Heart left ventricle (tissue), 13 donors: ENCODE results near the gene BNIPL.

Source experiments
- POLR2A ChIP-seq, 2 donors: fragments of 450-650 bp; IDR thresholded peaks; one replicate each; pipeline ENCODE4 v1.6.1; 2017; ENCODE audit warnings: antibody characterized with exemption in 2 of 2, mild to moderate bottlenecking in 2 of 2, moderate library complexity in 2 of 2
- TF ChIP-seq, protein P1 (sequence below), 12 donors: fragments of 200-600 bp; sonication (generic) in 4 of 12; IDR thresholded peaks; one replicate each; pipeline versions ENCODE4 v1.5.0 to v1.8.0; 2018 to 2022; ENCODE audit warnings: antibody characterized with exemption in 12 of 12, mild to moderate bottlenecking in 5 of 12
- donor health status: ischemic (EF 13 %, LVEDD 7.1; RV severe dilation, severe dysfunction).
- donor health status: DM: no; HTN: yes; CAD: no.
- donor health status: DM: no; HTN: no; CAD: no.
- donor health status: ischemic (EF 25% LVEDD 6.9; RV normal size, moderate dysfunction).
- donor health status: ischemic (EF 25% LVEDD 5.7; RV mildly dilated, moderate dysfunction).
- donor health status: ischemic (EF 35%, LVEDD 5.7; RV mildly dilated, moderate dysfunction).
- donor health status: nonischemic (EF 11% LVEDD 7.7; RV severe dilation, severe dysfunction).
- donor health status: DM: yes; HTN: yes; CAD: no.
- donor health status: PGD.
- donor health status: ischemic (EF 29% LVEDD 5.4; RV normal size, mild dysfunction).
- donor health status: nonischemic (EF 23%, LVEDD 6.1; RV moderate dilation, normal function).

DNA sequence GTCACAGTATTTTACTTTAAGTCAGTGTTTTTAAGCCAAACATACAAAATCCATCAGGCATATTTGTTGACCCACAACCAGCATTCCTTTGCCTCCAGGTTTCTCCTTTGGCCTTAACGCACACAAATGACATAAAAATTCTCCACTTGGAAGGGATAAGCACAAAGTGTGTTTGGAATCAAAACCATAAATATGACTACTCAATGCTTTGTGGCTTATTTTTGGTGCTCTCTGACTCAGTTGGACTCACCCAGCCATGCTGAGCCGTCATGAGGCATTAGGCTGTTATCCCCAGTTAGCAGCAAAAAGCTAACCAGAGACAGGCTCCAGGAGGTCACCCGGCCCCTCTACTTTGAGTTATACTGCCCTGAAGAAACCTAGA is 27.2 kb upstream of the BNIPL start:
- TF ChIP-seq, protein P1, sequence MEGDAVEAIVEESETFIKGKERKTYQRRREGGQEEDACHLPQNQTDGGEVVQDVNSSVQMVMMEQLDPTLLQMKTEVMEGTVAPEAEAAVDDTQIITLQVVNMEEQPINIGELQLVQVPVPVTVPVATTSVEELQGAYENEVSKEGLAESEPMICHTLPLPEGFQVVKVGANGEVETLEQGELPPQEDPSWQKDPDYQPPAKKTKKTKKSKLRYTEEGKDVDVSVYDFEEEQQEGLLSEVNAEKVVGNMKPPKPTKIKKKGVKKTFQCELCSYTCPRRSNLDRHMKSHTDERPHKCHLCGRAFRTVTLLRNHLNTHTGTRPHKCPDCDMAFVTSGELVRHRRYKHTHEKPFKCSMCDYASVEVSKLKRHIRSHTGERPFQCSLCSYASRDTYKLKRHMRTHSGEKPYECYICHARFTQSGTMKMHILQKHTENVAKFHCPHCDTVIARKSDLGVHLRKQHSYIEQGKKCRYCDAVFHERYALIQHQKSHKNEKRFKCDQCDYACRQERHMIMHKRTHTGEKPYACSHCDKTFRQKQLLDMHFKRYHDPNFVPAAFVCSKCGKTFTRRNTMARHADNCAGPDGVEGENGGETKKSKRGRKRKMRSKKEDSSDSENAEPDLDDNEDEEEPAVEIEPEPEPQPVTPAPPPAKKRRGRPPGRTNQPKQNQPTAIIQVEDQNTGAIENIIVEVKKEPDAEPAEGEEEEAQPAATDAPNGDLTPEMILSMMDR (IDR thresholded peaks at IDR 0.05) = no peak
- TF ChIP-seq POLR2A (IDR thresholded peaks at IDR 0.05) = no peak
